HG02938 (cell line): Measurements from ENCODE around the gene ALOX5.
A peak's percentile ranks its signal among the peaks of the same experiment; 100 is the strongest.
"Not testable (repeated sequence)": the region's sequence is repeated elsewhere in the genome, so short reads cannot be mapped to it uniquely, and the experiment has no call there.

Experiments
- ATAC-seq: cut with Tn5 transposase; IDR thresholded peaks from one replicate; pipeline ENCODE4 v1.9.1; 2021; ENCODE audit warnings: mild to moderate bottlenecking, moderate library complexity; ENCODE audit not compliant: unreplicated experiment

Gene ALOX5

DNA sequence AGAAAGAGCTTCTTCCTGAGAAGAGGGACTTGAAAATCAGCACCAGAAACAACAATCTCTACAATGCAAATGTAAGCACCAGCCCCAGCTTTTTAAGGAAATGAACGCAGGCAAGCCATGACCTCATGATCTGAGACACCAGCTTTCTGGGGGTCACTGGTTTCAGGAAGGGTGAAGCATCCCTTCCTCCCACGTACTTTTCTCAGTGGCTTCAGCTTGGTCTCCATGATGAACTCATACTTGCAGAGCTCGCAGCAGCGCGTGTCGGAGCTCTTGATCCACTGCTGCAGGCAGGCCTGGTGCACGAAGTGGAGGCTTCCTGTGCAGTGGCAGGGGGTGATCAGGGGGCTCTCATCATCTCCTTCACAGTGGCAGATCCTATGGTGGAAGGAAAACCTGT, 87.0 kb downstream of the ALOX5 start:
- peak; percentile 72 for ATAC-seq

DNA sequence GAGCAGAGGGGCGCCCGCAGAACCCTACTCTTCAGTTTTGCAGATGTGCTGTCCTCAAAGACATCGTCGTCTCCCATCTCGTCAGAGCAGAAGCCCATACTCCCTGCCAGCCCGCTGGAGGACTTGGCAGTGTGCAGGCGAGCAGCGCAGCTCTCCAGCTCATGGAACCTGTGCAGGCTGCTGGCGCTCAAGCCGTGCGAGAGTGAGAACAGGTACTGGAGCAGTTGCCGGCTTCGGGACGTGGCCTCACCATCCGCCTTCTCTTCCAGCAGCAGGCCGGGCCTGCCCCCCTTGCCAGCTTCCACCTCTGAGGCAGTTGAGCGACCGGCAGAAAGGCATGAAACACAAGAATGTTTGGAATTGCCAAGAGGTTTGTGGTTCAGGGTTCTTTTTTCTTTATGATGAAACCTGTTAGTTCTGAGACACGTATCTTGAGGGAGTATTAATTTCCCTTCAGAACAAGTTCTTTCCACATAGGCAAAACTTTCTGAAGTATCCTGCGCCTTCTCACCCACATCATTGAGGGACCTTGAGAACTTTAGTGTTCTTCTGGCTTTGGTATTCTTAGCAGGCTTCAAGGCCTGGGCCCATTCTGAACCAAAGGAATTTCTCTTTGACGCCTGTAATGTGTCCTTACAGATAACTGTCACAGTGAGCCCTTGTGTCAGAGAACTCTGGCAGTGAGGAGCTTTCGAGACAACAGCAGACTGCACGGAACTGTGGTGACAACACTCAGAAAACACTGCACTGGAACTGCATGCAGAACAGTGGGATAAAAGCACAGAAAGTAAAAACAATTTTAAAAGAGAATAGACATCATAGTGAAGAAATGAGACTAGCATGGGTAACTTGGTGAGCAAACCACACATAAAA, 89.5 kb downstream of the ALOX5 start:
- no peak for ATAC-seq

DNA sequence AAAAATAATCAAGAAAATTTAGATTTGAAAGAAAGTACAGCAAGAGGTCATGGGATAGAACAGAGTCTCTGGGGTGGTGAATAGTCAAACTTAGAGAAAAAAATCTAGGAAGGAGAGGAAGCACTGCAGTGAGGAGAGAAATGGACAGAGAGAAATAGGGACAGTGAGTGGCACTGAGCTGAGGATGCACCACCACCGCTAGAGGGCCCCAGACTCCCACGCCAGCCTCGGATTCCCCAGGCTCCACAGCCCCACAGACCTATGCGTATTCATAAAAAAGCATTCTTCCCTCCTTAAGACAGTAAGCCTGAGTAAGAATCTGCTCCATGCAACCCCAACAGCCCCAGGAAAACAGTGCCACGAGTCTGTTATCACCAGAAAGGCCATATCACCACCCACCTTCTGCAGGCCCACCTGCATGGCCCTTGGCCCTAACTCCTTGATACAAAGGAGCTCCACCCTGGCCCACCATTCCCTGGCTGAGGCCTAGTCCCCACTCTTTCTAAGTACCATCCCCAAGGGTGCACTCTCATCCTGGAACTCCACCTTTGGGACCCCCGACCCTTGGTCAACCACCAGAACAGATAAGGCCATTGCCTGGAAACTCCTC, 91.0 kb downstream of the ALOX5 start:
- ATAC-seq: peak; percentile 46

DNA sequence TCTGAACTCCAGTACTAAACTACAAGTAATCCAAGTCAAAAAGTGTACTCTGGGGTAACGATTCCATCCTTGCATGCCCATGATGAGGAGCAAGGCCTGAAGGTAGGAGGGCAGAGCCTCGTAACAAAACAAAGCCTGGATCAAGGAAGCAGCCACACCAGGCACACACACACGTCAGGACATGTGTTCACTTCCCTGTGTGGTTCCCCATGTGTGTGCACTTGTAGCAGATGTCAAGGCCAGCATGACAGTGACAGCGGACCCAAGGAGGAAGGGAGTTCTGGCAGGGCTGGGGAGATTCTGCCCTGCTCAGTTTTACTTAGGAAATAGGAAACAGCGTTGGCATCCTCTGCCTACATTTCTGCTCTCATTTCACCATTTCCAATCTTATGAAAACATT, 92.8 kb downstream of the ALOX5 start:
- no peak for ATAC-seq

DNA sequence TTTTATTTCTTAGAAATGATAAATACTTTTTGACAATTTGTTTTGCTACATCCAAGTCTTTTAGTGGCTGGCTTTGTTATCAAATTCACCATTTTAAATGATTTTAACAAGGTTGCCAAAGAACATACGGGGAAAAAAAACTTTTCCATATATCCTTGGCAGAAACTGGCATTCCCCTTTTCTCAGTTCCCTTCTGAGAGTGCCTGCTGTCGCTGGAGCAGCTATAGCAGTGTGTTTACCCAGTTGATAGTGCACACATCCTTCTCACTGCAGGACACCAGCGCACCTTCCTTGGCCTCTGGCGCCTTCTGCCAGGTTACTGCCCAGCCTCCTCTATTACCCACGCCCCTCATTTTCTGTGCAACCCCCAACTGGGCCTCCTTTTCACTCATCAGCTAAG, 94.1 kb downstream of the ALOX5 start:
- ATAC-seq: no peak

DNA sequence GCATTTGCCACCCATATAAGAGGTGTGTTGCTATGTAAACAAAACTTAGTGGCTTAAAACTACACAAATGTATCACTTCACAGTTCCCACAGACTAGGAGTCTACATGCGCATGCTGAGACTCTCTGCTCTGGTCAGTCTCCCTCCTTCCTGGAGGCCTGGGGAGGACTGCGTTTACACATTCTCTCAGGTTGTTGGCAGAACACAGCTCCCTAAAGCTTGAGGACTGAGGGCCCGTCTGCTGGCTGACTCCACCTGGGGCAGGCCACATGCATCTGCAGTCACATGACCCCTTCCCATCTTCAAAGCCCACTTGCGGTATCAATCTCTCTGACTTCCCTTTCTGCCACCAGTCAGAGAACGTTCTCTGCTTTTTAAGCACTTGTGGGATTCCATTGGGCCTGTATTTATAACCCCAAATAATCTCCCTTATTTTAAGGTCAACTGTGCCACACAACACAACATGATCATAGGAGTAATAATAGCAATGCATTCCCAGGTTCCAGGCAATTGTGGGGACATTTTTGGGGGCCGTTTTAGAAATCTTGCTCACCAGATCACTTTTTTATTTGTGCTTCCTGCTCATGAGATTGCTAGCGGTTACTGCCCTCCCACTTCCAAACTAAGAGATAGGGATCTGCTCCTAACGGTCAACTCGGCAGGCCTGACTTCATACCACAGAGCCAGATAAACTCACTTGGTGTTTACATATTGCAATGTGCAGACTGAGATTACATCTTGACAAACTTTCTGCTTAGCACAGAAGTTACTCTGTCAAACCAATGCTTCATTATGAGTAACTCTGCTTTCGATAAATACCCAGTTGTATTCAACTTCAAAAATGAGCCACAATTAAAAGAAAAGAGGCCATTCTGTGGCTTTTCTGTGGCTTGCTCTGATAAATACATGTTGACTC, 96.3 kb downstream of the ALOX5 start:
- ATAC-seq: peak; percentile 47

DNA sequence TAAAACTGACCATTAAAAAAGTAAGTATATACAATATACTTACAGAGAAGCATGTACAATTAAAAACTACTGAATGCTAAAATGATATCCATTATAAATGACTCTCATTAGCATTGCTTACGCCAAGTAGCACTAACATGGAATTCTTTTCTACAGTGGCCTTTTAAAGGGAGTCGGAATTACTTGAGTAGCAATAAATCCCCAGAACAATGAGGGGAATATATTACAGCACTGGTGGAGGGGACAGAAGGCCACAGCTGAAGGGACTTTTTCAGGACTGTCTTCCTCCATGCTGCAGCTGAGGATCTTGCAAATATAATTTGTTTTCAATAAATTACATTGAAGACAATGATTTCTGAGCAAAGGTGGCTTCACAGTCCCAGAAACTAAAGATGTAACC, 97.0 kb downstream of the ALOX5 start:
- no peak for ATAC-seq

DNA sequence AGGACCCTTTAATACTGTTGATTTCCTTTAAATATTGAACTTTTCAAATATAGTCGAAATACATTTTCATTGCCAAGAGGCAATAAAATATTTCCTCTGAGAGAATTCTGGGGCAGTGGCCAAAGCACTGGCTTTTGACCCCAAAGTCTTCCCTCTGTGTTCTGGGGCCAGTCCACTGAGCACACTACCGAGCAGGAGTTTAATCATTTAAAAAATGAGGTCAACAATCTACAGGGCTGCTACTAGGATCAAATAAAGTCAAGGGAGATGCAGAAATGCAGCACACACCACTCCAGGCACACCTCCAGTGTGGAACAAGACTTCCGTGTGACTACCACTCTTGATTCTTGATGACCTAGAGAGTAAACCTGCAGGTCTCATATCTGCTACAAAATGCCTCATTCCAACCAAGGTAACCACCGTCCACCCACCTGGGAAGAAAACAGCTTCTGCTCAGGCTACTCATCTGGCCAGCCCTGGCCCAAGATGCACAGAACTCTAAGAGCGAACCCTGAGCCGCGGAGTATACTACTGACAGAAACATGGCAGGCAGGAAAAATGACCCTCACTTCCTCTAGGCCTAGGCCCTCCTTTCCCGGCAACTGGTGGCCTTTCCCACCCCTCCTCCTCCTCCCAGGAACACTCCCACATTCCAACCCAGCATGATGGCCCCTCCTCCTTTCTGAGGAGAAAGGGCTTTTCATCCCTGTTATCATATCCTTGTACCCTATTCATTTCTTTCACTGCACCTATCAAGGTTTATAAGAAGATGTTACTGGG, 97.7 kb downstream of the ALOX5 start:
- no peak for ATAC-seq

DNA sequence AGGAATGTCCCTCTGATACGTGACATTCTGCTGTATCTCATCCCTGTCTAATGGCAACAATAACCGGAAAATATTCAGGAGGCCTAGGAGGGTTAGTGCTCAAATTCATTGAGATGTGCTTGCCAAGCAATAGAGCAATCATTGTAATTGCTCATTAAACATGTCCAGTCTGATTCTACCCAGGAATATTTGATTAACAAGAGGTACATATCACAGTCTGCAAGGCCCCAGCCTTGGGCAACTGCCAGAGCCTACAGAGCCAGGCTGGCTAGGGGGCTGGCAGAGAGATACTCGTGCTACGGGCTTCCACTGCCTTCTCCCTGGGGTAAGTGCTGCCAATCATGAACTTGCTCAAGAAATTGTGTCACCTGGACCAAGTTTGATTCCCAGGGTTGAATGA, 99.1 kb downstream of the ALOX5 start:
- no peak for ATAC-seq

DNA sequence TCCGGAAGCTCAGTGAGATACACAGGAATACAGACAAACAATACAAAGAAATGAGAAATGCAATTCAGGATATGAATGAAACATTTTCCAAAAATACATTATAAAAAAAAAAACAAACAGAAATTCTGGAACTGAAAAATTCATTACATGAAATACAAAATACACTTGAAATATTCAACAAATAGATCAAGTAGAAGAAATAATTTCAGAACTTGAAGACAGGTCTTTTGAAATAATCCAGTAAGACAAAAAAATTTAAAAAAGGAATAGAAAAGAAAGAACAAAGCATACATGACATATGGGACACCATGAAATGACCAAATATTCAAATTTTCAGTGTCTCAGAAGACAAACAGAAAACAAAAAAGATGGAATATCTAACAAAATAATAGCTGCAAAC, 102.5 kb downstream of the ALOX5 start:
- no peak for ATAC-seq

DNA sequence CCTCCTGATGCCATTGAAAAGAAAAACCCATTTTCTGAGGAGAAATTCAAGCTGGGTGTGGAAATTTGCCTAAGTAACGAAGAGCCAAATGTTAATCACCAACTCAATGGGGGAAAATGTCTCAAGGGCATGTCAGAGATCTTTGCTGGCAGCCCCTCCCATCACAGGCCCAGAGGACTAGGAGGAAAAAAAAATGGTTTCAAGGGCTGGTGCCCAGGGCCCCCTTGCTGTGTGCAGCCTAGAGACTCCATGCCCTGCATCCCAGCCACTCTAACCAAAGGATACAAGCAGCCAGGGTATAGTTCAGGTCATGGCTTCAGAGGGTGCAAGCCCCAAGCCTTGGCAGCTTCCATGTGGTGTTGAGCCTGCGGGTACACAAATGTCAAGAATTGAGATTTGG, 106.3 kb downstream of the ALOX5 start:
- ATAC-seq: no peak

DNA sequence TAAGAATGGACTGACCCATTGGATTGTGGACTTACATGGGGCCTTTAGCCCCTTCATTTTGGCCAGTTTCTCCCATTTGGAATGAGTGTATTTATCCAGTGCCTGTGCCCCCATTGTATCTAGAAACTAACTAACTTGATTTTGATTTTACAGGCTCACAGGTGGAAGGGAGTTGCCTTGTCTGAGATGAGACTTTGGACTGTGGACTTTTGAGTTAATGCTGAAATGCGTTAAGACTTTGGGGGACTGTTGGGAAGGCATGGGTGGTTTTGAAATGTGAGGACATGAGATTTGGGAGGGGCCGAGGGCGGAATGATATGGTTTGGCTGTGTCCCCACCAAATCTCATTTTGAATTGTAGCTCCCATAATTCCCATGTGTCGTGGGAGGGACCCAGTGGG, 107.1 kb downstream of the ALOX5 start:
- not testable (repeated sequence) for ATAC-seq

DNA sequence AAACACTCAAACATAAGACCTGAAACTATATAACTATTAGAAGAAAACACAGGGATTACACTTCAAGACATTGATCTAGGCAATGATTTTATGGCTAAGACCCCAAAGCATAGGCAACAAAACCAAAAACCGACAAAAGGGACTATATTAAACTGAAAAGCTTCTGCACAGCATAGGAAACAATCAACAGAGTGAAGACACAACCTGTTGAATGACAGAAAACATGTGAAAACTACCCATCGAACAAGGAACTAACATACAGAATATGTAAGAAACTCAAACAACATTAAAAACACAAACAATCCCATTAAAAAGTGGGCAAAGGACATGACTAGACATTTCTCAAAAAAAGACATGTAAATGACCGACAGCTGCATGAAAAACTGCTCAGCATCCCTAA, 109.0 kb downstream of the ALOX5 start:
- ATAC-seq: no peak

DNA sequence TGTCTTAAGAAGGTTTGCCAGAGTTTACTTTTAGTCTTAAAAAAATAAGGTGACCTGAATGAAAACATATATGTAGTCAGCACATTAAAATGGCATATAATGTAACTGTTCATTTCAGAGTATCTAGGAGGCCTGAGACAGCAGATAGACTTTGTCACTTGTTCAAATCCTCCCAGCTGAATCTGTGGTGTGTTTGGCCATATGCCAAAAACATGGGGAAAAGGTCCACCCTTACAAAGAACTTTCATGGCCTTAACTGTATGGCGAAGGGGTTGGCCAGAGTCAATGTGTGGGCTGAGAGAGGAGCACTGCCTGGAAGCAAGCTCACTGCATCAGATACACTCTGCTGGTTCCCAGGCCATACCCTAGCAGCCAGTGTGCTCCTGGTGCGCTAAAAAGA, 113.7 kb downstream of the ALOX5 start:
- no peak for ATAC-seq

DNA sequence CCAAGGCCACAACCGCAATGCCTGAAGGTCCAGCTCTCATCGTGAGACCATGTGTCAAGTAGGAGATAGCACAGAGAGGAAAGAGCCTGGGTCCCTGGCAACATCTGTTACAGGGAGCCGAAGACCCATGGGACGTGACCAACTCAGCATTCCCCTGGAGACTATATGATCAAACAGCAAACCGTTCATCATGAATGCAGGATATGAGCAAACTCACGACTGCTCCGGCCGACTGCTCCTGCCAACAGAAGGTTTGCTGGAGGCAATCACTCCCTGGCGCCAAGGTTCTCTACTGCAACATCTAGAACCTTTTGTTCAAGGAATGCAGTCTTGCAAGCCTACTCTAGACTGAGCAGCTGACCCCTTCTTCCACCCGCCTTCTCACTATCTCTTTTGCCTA, 114.3 kb downstream of the ALOX5 start:
- ATAC-seq: no peak

DNA sequence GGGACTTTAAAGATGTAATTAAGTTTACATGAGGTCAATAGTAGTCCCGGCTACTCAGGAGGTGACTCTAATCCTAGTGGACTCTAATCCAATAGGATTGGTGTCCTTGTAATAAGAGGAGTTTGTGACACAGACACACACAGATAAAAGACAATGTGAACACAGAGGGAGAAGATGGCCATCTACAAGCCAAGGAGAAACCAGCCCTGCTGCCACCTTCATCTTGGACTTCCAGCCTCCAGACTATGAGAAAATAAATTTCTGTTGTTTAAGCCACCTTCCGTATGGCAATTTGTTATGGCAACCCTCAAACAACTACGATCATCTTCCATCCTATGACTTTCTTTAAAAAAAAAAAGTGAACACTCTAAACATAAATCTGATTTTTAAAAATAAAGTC, 116.3 kb downstream of the ALOX5 start:
- no peak for ATAC-seq

DNA sequence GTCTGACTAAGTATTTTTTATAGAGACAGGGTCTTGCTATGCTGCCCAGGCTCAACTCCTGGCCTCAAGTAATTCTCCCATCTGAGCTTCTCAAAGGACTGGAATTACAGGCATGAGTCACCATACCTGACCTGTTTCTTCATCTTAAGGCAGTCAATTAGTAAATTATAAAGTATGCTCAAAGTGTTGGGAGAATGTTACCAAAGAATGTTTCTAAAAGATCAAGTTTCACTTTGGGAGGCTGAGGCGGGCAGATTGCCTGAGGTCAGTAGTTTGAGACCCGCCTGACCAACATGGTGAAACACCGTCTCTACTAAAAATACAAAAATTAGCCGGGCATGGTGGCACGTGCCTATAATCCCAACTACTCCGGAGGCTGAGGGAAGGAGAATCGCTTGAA, 117.0 kb downstream of the ALOX5 start:
- no peak for ATAC-seq
